Activated T-helper 1 cell treated with anti-CD3 and anti-CD28 coated beads, Interleukin-2, amount 50 U/mL, for 16 hours (primary cell): ENCODE measurements around the gene HNMT.
"Not testable (repeated sequence)": the region's sequence is repeated elsewhere in the genome, so short reads cannot be mapped to it uniquely, and the experiment has no call there.

Source experiments
- DNase-seq, 2 donors: peaks; one replicate each; pipeline ENCODE4 v3.0.0-alpha.2; 2020; ENCODE audit warnings: low read depth in 1 of 2, low spot score in 1 of 2

HNMT gene

DNA sequence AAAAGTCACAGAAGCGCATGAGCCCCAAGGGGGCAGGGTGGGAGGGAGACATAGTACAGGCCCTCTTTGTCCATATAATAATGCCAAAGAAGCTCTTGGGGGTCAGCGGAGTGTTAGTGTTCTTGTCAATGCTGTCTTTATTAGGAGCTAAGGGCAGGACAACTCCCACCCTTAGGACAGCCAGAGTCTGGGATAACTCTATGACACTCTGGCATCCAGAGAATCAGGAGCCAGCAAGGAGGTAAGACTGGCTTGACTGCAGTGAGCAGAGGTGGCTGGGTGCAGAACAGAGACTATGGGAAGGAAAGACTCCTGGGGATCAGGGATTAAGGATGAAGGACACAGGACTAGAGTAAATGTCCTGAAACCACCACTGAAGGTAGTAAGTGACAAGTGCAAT is 19.0 kb upstream of the HNMT start:
- DNase-seq: no peak

DNA sequence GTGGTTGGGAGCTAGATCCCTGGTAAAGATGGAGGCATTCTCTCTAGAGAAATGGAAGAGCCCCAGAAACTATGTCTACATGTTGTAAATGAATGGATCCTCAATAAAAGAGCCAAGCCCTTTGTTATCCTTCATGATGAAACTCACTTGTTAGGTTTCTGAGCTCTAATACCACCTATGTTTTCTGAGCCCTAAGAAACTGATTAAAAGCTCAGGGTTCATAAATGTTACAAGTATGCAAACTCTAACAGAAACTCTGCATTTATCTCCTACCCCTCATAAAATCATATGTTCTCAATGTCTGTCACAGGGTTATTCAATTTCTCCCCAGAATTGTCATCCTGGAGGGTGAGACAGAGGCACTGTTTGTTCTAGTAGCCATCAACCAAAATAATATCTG is 18.0 kb upstream of the HNMT start:
- no peak for DNase-seq

DNA sequence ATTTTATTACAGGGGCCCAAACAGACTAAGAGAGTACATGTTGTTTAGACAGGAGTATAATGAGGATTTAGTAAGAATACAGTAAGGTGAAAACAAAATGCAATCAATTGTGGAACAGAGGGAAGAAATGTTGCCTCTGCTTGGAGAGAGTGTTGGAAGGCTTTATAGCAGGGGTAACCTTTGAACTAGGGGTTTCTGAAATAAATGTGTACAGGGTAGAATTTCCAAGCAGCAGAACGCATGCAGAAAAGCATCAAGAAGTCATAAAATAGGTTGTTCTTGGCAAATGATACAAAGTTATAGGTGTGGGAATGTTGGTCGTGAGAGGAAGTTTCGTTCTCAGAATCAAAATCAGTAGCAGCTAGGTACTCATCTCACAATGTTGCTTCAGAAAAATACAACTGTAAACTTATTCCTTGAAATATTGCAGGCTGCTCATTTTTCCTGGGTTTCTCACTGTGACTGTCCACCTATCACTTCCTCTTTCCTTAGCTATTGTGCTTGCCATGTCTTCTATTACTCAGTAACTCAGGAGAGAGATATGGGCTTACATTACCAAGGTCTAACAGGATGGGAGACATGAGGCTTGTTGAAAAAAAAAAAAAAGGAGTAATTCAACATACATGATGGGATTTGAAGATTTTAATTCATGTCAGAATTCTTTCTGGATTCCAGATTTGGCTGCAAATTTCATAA is 17.1 kb upstream of the HNMT start:
- no peak for DNase-seq

DNA sequence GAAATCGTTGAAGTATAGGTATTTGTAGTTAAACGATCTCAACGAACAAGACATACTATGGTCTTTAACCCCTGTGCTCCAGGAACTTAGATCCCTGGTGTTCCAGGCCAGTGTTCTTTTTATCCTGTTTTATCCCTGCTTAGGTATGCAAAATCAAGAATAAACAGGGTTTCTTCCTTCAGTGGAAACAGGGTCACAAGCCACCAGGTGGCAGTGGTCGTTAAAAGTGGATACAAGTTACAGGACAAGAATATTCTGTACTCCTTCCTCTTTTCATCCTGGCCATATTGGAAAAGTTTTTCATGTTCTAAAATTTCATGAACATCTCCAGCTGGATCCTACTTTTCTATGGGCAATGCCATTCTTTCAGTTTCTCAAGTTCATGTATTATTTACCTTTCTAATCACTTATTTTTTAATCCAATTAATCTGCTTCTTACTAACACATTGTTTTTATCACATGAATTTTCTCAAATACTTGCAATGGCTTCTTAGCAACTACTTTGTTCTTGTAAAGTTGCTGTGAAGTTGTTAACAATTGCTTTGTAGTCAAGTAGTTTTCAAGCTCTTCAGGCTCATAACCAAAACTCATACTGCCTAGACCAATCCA is 16.4 kb upstream of the HNMT start:
- DNase-seq: no peak

DNA sequence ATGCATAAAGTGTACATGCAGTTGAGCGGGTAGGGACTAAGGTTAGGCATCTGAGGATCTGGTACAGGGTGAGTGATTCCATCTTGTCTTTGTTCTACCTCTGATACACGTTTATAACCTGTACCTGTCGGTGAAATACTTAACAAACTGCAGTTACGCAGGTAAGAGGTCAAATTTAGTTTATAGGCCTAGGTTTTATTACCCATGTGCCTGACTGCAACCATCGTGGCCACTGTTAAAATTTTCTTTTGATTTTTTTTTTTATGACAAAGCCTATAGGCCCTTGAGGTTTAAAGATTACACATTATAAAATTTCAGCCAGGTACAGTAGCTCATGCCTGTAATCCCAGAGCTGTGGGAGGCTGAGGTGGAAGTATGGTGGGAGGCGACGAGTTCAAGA is 15.4 kb upstream of the HNMT start:
- DNase-seq: no peak

DNA sequence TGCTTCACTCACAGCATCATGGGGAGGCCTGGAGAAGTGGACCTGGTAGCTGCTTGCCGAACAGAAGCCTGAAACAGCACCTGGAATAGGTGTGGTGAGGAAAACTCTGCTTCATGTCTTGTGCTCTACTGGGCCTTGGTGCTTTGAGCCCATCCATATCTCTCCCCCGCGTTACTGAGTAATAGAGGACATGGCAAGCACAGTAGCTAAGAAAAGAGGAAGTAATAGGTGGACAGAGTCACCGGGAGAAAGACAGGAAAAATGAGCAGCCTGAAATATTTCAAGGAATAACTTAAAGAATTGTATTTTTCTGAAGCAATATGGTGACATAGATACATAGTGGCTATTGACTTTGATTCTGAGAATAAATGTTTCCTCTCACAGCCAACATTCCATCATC is 14.0 kb upstream of the HNMT start:
- no peak for DNase-seq

DNA sequence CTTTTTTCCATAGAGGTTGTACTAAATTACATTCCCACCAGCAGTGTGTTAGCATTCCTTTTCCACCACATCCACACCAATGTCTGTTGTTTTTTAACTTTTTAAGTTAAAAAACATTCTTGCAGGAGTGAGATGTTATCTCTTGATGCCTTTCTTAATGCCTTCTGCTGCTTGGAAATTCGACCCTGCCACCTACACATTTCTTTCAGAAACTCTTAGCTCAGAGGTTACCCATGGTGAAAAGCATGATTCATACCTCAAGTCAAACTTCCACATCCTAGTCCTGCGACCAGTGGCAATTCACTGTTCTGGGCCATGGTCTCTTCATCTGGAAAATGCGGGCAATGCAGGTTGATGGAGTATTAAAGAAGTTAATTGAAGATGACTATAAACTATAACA is 12.7 kb upstream of the HNMT start:
- DNase-seq: no peak

DNA sequence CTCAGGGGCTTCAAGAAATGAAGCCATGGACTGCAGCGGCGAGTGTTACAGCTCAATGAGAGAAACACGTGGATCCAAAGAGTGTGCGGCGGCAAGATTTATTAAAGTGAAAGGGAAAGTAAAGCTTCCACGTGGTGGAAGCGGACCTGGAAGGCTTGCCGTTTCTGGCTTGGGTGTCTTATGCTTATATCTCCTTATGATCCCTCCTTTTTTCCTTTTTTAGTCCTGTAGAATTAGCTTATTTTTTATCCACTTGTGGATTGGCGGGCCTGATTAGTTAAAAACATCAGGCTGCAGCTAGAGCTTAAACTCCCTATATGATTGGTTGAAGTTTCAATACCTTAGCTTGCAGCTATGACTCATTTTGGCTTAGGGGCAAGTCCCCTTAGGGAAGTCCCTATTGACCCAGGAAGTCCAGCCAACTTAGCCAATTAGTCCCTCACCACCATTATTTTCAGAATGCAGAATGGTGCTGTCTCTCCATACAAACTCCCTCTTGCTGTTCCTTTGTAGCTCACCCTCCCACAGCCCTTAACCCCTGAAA is 11.6 kb upstream of the HNMT start:
- DNase-seq: no peak

DNA sequence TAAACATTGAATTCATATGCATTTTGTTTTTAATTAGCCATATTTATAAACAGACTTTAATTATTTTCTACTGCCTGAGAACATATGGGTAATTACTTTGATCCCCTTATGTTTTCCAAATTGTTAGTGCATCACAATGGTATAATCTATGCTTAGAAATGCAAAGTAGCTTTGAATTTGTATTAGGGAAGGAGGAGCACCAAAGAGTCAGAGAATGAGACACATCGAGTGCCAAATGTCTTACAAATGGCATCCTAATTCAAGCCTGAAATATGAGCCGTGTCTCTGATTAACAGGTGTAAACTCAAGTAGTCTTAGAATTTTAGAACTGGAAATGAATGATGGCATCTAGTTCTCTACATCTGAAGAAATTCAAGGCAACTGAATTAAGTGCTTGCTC is 8.7 kb upstream of the HNMT start:
- no peak for DNase-seq

DNA sequence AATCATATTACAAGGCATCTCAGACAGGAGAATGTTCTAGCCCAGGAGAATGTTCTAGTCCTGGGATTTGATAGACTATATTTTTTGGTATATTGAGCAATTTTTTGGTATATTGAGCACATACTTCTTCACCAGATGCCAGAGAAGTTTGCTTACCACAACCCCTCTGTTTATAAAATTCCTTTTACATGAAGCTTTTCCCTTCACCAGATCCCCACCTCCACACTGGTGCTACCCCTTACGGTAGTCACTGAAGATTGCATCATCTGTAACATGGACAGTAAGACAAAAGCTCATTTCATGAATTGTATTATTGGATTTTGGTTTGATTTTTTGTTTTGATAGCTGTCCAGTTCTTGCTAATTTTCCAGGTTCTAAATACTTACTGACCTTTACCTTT is 7.2 kb upstream of the HNMT start:
- no peak for DNase-seq

DNA sequence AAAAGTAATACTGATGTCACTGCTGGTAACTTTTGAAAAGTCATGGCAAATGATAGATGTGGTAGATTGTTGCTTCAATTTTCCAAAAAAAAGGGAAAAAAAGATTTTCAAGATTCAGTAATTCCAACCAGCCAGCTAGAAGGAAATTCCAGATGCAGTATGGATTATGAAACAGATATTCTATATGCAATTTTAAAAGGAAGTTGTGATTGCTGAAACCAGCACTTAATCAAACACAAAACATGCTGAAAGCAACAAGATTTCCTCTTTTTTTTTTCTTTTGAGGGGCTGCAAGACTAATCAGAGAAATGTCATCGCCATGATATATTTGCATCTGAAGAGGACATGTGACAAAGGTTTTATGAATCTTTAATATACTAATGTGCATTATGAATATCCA is 5.1 kb upstream of the HNMT start:
- DNase-seq: no peak

DNA sequence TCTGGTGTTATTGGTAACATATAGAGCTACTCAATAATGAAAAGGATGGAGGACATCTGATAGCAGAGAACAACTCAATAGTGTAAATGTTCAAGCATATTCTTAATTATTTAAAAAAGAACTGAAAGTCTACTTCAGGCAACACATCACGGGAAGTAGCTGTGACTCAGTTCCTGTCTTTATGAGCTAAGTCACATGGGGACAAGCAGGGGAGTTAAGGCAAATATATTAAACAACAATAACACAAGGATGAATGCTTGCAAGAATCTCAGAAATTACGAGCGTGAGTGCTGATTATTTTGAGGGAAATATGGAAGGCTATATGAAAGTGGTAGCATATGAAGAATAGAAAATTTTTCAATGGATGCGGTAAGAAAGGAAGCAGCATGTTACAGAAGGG is 4.0 kb upstream of the HNMT start:
- DNase-seq: no peak

DNA sequence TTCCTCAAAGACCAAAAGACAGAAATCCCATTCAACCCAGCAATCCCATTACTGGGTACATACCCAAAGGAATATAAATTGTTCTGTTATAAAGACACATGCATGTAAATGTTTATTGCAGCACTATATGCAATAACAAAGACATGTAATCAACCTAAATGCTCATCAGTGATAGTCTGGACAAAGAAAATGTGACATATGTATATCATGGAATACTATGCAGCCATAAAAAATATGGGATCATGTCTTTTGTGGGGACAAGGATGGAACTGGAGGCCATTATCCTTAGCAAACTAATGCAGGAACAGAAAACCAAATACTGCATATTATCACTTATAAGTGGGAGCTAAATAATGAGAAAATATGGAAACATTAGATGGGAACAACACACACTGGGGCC is 2.7 kb upstream of the HNMT start:
- no peak for DNase-seq

DNA sequence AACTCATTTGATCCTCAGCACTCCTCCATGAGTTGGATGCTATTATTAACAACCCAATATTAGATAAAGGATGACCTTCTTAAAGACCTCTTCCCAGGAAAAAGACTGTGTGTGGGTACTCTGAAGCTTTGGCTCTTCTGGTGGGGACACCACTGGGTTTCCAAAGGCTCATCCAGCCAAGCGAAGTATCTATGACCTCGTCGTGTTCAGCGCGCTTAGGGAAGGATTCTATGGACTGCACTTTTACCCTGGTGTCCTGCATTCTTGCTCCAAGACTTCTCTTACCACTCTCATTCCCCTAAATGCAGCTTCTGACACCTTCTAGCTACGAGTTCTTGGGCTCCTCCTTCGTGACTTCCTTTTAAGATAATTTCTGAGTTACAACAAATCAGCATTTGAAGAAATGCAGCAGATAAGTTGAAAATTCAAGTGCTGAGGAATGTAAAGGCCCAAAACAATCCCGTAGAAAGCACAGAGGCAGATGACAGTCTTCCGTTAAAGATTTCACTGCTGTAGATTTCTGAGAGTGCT is 673 bp upstream of the HNMT start:
- DNase-seq: no peak

DNA sequence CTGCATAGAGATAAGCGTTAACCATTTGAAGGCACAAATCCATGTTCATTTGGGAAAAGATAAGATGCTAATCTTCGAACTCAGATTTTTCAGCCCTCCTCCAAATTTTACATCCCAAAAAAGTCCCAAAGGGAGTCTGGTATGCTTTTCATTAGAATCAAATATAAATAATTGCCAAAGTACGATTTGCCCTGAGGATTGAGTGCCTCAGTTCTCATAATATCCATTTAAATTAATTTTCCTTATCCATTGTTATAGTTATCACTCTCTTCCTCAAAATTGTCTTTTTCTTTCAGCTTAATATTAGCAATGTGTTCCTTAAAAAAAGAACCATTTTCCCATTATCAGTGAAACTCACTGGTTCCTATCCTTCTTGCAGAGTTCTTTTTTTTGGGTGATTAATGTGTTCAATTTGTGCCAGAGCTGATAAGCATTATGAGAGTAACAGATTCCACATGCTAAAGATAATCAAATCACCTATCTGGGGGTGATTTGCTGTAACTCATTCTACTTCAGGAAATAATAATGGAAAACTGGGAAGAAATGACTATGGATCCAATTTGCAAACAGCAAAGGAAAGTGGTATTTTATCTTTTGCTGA is 686 bp downstream of the HNMT start:
- no peak for DNase-seq

DNA sequence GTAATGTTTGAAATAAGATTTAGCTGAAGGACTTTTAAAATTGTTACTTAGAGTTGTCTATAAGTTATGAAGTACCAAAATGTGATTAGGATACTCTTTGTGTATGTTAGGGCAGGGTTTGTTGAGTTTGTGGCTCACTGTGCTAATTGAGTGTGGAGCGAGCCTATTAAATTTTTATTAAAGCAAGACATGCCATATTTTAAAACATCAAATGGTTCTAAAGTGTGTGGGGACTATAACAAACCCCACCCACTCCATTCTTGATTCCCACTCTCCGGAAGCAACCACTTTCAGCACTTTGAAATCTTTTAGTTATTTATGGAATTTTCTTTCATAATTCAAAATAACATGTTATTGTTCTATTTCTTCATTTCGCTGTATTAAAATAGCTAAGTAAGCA is 1.8 kb downstream of the HNMT start:
- no peak for DNase-seq

DNA sequence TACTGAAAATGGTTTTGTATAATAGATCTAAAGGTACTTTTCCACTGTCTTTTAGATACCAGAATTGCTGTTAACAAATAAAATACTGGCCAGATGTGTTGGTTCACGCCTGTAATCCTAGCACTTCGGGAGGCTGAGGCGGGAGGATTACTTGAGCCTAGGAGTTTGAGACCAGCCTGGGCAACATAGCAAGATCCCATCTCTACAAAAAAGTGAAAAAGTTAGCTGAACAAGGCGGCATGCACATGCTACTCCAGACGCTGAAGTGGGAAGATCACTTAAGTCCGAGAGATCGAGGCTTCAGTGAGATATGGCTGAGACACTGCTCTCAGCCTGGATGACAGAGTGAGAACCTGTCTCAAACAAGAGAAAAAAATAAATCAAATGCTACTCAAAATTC is 2.8 kb downstream of the HNMT start:
- DNase-seq: no peak

DNA sequence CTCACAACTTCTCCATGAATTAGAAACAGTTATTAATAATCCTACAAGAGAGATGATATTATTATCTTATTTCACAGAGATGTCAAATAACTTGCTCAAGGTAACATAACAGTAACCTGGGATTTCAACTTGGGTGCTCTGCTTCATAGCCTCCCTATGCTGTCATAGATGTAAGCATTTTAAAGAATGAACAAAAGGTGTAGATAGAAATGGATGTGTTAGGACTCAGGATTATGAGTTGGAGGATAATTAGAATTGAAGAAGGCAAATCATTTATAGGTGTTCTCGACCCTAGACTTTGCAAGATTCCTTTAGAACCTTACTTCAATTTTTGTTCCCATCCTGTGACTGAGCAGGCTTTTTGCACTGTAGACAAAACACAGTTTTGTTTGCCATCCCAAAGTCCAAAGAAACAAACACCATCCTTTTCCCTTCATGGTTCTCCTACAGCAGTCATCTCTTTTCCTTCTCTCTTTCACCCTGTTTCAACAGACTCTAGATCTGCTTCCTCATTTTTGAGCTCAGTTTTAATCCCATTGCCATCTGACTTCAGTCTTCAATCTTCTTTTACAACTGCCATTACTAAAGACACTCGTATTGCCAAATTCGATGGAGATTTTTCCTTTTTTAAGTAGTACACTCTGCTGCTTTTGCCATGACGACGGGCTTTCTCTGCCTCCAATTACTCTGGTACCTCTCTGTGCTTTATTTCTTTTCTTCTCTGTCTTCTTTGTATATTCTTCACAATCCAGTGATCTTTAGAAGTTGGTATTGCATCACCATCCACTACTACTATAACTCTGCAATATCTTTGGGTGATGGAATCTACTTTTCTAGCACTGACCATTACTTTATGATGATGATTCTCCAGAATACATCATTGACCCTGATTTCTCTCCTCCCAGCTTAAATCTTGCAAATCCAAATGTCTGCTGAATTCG is 4.5 kb downstream of the HNMT start:
- DNase-seq: no peak

DNA sequence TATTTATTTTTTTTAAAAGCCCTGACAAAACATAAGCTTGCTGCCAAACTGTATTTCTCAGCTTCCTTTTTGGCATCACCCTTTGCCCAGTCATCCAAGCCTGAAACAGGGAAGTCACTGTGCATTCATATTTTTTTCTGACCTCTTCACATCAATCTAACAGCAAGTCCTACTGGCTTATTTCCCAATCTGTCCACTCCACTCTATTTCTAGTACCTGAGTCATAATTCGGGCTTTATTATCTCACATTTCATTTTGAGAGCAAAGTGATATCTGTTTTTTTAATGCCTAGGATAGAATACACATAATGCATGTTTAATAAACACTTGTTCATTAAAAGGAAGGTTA is 5.1 kb downstream of the HNMT start:
- no peak for DNase-seq

DNA sequence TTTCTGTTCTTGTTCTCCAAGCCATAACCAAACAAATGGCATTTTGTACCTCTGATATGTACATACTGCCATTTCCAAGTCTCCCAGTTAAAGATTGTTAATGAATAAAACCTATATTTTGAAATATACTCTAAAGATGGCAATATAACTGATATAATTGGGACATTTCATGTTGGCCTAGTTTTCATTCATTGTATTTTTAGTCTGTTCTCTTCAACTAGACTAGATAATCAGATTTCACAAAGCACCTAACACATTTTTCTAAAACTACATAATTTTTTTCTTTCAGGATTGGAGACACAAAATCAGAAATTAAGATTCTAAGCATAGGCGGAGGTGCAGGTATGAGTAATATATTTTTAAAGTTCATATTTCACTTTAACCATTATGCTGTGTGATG is 5.6 kb downstream of the HNMT start:
- DNase-seq: no peak

DNA sequence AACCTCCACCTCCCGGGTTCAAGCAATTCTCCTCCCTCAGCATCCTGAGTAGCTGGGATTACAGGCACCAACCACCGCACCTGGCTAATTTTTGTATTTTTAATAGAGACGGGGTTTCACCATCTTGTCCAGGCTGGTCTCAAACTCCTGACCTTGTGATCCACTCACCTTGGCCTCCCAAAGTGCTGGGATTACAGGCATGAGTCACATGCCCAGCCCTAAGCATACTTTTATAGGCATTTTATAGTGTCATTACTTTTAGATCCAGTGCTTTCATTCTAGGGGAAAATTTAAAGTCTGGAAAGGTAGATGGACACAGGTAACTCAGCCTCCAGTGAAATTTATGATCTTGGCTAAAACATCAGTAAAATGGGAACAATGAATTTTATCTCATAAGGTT is 7.0 kb downstream of the HNMT start:
- not testable (repeated sequence) for DNase-seq
